WERI-Rb-1 (cell line): Measurements from ENCODE around the gene ARCN1.

Experiments used
- DNase-seq: peaks from one replicate; pipeline ENCODE4 v3.0.0-alpha.2; 2020
- H3K27ac ChIP-seq: fragments of 250-450 bp; sonication (Bioruptor Pico); 2 replicates; pipeline ENCODE4 v1.5.1; 2020; ENCODE audit warnings: mild to moderate bottlenecking, moderate library complexity
- H3K27me3 ChIP-seq: fragments of 250-450 bp; sonication (Bioruptor Pico); 2 replicates; pipeline ENCODE4 v1.5.1; 2021; ENCODE audit warnings: mild to moderate bottlenecking, low read depth, moderate library complexity; ENCODE audit not compliant: insufficient read depth, severe bottlenecking
- H3K36me3 ChIP-seq: fragments of 250-450 bp; sonication (Bioruptor Pico); 2 replicates; pipeline ENCODE4 v1.5.1; 2020; ENCODE audit warnings: mild to moderate bottlenecking, moderate library complexity
- H3K4me3 ChIP-seq: 2 replicates; pipeline ENCODE4 v1.5.1; 2011; ENCODE audit warnings: low read depth, mild to moderate bottlenecking, control low read depth, low read length
- H3K9me3 ChIP-seq: fragments of 250-450 bp; sonication (Bioruptor Pico); 2 replicates; pipeline ENCODE4 v1.5.1; 2021; ENCODE audit warnings: mild to moderate bottlenecking, moderate library complexity; ENCODE audit not compliant: severe bottlenecking
- CTCF ChIP-seq: IDR thresholded peaks from 2 replicates; pipeline ENCODE4 v1.5.1; 2011; ENCODE audit warnings: low read depth, mild to moderate bottlenecking, control low read depth, inconsistent platforms, low read length

ARCN1 gene

DNA sequence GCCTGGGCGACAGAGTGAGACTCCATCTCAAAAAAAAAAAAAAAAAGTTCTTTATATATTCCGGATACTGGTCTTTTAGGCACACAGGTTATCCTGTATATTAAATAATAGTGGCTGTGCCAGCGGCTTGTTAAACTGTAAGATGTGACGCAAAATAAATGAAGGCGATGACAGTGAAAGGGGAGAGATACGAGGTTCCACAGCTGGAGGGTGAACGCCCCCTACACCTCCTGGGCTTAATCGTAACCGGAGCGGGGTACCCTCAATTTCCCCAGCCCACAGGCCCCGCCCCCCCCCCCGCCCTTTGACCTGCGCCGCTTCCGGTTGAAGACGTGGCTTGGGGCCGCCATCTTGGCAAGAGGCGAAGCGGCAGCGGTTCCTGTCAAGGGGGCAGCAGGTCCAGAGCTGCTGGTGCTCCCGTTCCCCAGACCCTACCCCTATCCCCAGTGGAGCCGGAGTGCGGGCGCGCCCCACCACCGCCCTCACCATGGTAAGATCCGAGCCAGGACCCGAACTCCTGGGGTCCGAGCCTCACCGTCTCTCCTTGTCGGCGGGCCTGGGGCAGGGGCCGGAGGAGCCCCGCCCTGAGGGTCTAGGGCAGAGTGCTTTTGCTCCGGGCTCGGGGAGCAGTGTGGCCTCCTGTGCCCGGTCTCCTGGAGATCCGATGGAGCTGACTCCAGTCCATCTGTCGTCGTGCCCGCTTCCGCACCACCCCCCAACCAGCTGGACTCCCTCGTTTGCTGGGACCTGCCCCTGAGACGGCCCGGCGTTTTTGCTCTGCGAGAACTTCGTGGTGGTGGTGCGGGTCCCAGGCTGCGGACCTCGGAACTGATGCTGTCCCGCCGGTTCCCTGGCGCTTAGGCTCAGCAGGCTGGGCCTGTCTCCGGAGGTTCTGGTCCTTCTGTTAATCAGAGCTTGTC is at the start of gene ARCN1:
Gene ARCN1, plus strand, starts transcription at position 349 of the 920 bp plus-strand sequence. Its CDS starts 139 bp downstream, at position 488.
- H3K36me3 ChIP-seq = peaks cover 5% of the 10 kb centered on the region
- peak within 1 kb of the TSS; percentile 97 for H3K4me3 ChIP-seq
- DNase-seq = peak; percentile 80
- peak within 1 kb of the TSS; percentile 98 for H3K27ac ChIP-seq
- no peak for TF ChIP-seq CTCF
- no peaks in the 10 kb centered on the region for H3K27me3 ChIP-seq
- H3K9me3 ChIP-seq = no peaks in the 10 kb centered on the region

DNA sequence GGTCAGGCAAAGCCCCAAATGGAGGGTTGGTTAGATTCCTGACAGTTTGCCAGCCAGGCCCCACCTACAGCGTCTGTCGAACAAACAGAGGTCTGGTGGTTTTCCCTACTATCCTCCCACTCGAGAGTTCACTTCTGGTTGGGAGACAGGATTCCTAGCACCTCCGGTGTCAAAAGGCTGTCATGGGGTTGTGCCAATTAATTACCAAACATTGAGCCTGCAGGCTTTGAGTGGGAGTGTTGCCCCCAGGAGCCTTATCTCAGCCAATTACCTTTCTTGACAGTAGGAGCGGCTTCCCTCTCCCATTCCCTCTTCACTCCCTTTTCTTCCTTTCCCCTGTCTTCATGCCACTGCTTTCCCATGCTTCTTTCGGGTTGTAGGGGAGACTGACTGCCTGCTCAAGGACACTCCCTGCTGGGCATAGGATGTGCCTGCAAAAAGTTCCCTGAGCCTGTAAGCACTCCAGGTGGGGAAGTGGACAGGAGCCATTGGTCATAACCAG is 49.6 kb upstream of the ARCN1 start:
- no peaks in the 10 kb centered on the region for H3K9me3 ChIP-seq
- peaks cover 81% of the 10 kb centered on the region for H3K36me3 ChIP-seq
- DNase-seq = peak; percentile 48
- no peak overlapping the region for H3K4me3 ChIP-seq
- peak; percentile 80 for TF ChIP-seq CTCF
- no peak overlapping the region for H3K27ac ChIP-seq
- H3K27me3 ChIP-seq = no peaks in the 10 kb centered on the region

- H3K27ac ChIP-seq = no peak overlapping the region
- no peaks in the 10 kb centered on the region for H3K27me3 ChIP-seq
- no peaks in the 10 kb centered on the region for H3K9me3 ChIP-seq
- no peak for TF ChIP-seq CTCF
- H3K4me3 ChIP-seq = no peak overlapping the region
- no peak for DNase-seq
- peaks cover 68% of the 10 kb centered on the region for H3K36me3 ChIP-seq
Measured at GRCh38 chr11:118524356-118524755, 47.9 kb upstream of the ARCN1 start.

- H3K9me3 ChIP-seq = no peaks in the 10 kb centered on the region
- no peaks in the 10 kb centered on the region for H3K27me3 ChIP-seq
- H3K36me3 ChIP-seq = peaks cover 62% of the 10 kb centered on the region
- no peak overlapping the region for H3K4me3 ChIP-seq
- TF ChIP-seq CTCF = no peak
- DNase-seq = no peak
- H3K27ac ChIP-seq = no peak overlapping the region
Measured at GRCh38 chr11:118524757-118525470, 47.3 kb upstream of the ARCN1 start.

GRCh38 chr11:118526688-118527087 is 45.5 kb upstream of the ARCN1 start:
- Histone ChIP-seq H3K27me3 (no peaks in the 10 kb centered on the region), H3K9me3 (no peaks in the 10 kb centered on the region), H3K4me3 (no peak overlapping the region), H3K36me3 (peaks cover 47% of the 10 kb centered on the region), H3K27ac (no peak overlapping the region)
- DNase-seq = no peak
- no peak for TF ChIP-seq CTCF
